ENCODE data around the gene UCP2.
"Not testable (repeated sequence)": the region's sequence is repeated elsewhere in the genome, so short reads cannot be mapped to it uniquely, and the experiment has no call there.

Gene UCP2

DNA sequence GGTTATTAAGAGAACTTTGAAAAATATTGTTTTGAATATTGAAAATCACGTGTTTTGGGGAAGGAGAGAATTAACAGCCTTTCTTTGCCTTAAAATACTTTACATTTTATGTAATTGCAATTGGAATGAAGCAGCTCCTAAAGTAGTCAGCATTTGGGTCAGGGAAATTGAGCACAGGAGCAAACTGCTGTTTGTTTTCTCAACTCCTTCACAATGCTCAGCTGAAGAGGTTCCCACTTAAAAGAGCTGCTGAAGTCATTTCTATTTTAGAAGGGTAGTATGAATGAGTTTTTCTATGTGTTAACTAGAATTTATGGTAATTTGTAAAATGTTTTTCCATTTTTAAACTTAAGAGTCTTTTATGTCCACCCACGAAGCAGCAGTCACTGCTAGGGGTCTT, 8.1 kb upstream of the UCP2 start:
- no peak for DNase-seq

GRCh38 chr11:73989156-73989555, 6.5 kb upstream of the UCP2 start:
- DNase-seq = no peak

DNA sequence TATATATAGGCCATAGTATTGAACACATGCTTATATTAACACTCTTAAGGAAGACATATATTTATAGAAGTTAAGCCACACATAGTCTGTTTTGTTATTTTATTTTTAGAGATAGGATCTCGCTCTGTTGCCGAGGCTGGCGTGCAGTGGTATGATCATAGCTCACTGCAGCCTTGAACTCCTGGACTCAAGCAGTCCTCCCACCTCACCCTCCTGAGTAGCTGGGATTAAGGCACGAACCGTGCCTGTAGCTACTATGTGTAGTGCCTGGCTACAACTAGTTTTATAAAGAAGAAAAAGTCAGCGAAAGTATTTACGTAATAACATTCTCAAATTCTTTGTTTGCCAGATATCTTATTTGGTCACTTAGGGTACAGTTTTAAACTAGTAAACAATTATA, 5.6 kb upstream of the UCP2 start:
- DNase-seq = no peak

DNA sequence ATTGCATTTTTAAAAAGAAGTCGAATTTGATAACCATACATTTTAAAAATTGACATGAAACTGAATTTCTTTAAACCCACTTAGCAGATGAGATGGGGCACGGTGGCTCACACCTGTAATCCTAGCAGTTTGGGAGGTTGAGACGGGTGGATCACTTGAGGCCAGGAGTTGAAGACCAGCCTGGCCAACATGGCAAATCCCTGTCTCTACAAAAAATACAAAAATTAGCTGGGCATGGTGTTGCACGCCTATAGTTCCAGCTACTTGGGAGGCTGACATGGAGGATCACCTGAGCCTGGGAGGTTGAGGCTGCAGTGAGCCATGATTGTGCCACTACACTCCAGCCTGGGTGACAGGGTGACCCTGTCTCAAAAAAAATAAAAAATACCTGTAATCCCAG, 3.0 kb upstream of the UCP2 start:
- not testable (repeated sequence) for DNase-seq

DNA sequence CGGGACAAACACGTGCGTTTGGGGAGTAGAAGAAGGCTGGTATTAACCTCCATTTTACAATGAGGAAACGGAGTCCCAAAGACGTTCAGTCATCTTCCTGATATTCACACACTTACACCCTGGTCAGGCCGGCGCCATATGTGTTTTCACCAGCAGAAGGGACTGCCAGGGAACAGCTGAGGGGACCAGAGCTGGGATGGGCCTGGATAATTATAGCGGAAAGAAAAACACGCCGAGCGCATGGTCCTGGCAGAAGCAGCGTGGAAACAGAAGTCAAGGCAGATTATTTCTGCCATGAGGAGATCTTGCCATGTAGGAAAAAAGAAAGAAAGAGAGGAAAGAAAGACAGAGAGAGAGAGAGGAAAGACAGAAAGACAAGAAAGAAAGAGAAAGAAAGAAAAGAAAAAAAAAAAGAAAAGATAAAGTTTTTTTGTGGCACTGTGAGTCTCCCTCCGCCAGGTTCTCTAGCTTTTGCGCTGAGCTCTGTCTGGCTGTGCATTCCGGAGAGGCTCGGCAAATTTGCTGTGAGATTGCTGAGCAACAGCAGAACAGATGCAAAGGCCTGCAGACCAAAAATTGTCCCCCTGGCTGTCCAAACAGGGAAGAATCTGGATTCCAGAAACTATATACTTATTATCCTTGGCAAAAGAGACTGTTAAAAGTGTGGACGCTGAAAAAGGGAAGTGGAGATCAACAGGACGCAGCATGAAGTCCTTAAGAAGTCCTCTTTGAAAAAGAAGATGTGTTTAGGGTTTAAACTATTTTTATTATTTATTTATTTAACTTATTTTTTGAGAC, 1.3 kb upstream of the UCP2 start:
- DNase-seq = peak in 1 of 2 experiments; percentile 58

DNA sequence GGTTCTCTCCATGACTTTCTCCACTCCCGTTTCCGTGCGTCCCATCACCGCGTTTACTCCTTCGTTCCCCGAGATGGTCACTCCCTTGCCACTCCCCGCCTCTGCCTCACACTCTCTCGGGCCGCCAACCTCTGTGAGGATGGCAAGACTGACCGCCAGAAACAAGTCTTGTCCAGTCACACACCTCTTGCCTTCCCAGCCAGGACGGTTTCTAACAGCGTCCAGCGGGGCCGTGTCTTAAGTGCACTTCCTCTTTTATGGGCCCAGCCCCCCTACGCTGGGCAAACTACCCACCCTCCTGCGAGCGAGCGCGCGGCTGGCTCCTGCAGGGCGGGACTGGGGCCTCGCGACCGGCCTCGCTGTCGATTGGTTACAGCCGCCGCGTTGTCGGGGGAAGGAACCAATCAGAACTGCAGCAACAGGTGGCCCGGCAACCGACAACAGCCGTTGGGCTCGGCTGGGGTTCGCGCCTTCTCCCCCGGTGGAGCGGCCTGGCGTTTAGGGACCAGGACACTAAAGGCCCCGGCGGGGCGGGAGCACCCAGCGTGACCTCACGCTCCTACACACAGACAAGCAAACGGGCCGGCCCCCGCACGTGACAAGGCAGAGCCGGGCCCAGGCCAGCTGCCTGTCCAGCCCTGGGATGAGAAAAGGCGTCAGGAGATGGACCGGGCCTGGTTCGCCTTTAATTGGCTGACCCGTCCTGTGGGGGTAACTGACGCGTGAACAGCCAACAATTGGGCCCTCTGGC, 522 bp upstream of the UCP2 start:
- peak; percentile 89 to 96 for DNase-seq

DNA sequence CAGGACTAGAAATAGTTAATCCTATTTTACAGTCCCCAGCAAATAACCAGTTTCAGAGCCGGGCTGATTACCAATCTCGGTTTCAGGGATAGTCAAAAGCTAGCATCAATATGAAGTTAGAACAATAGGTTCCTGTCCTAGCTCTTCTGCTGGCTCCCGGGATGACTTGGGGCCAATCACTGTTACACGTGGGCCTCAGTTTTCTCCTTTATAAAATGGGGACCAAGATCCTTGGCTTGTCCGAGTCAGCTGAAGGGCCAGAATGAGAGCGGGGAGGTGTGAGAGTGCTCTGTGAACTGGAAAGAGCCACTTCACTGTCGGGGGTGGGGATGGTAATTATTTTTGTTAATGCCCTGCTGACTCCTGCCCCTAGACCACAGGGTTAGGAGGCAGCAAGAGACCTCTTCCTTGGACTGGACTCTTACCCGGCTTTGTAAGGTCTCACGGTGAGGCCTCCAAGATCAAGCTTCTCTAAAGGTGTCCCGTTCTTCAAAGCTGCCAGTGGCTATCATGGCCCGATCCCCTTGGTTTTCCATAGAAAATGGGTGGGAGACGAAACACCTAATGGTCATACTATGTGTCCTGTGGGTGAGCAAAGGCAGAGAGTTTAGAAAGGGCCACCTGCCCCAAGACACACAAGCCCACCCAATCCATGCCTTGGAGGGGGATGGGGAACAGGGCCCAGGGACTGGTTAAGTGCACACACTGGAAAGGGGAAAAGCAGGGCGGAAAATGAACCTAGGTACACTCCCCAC, 1.4 kb downstream of the UCP2 start:
- DNase-seq = no peak

DNA sequence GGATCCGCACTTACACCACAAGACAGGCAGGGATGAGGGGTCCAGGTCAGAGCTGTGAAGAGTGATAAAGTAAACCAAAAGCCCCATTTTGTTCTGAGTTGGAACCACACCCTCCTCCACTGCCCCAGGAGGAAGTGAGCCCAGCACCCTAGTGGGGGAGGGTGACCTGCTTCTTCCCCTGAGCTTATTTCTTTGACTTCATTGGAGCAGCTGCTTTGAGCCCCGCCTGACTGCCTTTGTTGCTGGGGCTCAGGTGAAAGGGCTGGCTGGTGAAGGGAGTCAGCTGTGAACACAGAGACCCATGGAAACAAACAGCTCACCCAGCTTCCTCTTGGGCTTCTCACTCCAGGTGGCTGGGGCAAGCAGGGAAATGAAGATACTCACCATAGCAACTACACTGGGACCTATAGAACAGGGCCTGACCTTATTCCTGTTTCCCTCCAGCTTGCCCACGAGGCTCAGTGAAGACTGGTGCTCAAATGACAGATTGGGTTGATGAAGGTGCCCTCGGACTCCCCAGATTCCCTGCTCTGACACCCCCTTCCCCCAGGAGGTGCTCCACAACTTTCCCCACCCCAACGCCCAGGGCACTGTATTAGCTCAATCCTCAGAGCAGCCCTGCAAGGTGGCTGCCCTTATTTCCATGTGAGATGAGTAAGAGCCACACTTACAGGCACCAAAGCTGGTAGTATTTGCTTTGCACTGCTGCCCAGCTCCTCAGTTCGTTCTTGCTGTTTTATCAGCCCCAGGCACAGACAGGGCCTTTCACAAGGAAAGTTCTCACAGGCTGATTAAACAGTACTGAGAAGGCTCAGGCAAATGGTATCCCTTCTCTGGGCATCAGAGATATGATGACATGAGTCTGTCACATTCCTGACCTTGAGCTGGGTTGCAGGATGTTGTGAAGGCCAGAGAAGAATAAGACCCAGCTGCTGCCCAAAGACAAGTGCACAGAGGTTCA, 2.4 kb downstream of the UCP2 start:
- DNase-seq = no peak

DNA sequence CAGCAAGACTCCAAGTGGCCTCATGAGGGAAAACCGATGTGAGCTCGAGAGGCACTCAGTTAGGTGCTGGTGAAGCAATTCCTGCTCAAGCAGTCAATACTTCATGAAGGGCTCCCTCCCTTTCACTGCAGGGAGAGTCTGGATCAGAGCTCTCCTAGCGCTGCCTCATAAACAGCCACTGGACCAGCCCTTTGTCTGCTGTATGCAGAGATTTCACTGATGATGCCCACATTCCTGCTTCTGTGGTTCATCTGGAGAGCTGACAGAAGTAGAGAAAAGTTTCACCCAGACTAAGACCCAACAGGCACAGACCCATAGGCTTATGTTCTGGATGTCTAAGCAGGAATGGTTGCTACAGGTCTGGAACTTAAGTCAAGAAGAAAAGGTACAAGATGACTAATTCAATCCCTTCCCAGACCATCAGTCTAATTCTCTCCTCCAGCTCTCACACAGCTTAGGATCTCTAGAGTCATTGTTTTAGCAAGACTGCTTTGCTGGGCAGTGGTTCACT, 4.0 kb downstream of the UCP2 start:
- DNase-seq = no peak

- no peak for DNase-seq
Observed at GRCh38 chr11:73977856-73978519, 4.7 kb downstream of the UCP2 start.

GRCh38 chr11:73976451-73977151, 6.0 kb downstream of the UCP2 start:
- no peak for DNase-seq

DNA sequence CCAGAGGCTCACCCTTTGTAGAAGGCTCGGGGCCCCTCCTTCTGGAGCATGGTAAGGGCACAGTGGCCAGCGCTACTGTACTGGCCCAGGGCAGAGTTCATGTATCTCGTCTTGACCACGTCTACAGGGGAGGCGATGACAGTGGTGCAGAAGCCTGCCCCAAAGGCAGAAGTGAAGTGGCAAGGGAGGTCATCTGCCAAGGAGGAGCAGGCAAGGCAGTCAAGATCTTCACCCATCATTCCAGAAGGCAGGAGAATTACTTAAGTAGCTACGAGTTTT, 7.2 kb downstream of the UCP2 start:
- DNase-seq = no peak

DNA sequence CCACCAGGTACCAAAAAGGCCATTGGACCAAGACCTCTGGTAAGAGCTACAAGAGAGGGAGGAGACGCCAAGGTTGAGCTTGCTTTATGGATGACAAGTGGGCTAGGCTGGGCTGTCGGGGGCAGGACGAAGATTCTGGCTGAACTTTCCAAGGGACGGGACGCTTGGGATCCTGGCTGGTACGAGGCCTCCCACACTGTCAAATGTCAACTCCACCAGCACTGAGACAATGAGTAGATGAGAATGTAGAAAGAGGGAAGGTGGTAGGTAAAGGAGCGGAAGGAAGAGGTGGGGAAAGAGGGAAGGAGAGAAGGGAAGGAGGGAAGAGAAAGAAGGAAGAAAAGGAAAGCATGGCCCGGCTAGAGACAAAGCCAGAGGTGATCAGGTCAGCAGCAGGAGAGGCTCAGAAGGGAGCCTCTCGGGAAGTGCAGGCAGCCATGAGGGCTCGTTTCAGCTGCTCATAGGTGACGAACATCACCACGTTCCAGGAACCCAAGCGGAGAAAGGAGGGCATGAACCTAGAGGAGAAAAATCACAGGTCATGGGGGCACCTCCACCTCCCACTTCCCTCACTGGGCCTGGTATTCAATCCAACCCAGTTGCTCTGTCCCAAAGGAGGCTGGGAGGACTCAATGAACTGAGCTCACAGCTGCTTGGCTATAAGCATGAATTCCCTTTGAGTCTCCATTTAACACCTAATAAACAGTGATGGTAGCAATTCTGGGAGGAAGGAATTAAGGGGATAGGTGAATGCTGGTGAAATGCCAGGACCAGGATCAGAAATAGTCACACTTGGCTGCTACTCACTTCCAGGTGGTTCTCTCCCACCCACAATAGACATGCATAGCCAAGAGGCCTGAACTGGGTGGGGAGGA, 7.8 kb downstream of the UCP2 start:
- no peak for DNase-seq

DNA sequence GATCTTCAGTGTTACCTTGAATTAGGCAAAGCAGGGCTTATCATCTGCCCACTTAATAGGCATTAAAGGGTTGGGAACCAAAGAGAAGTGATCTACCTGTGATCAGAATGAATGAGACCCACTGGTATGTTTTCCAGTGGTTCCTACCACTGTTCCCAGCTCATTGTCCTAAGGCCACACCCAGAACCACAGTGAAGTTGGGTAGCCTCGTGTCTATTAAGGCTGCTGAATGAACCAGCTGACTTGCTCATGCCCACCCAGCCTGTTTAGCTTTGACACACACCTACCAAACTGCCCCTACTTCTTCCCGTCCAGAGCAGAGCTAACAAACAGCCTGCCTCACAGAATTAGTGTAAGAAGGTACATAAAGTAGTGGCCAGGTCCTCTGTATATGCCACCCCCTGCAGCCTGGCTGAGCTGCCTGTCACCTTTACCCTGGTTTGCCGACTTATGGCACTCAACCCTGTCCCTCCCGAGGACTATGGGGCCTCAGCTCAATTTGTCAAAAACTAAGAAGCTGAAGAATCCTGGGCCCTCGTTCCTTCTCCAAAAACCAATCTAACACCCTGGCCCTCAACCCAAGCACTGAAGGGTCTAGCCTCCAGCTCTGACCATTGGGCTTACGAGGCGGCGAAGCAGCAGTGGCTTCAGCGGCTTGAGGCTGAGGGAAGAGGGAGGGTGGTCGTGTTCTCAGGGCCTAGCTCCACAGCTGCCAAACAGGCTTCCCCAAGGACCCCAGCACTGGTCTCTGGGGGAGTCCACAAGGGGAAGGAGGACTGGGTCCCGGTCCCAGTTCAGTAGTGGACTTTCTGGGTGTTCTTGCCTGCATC, 9.8 kb downstream of the UCP2 start:
- no peak for DNase-seq

DNA sequence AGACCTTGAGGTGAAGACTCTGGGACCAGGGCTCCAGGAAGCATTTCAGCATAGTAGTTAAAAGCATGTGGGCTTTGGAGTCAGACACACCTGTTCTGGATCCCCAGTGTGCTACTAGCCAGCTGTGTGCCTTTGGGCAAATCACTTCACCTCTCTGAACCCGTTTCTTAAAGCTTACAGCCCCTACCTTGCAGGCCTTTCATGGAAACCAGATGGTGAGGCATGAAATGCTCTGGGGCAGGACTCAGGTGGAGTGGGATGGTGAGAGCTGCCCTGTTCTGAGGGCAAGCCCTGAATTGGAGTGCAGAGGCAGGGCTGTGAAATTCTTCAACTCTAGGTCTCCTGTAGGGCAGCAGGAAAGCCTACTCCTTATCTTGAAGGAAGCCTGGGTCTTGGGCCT, 10.5 kb downstream of the UCP2 start:
- DNase-seq = no peak

GRCh38 chr11:73971175-73971719, 11.4 kb downstream of the UCP2 start:
- no peak for DNase-seq

- DNase-seq = no peak
Observed at GRCh38 chr11:73969991-73970800, 12.4 kb downstream of the UCP2 start.

- DNase-seq = no peak
Observed at GRCh38 chr11:73969091-73969490, 13.6 kb downstream of the UCP2 start.
